A204.1 (cell line): ENCODE measurements around the gene FNDC3B.

ENCODE experiments used
- FAIRE-seq: peaks from 2 replicates; lab custom pipeline; 2012; peaks lifted over from hg19 to GRCh38; lab: Jason Lieb, UNC

The FNDC3B gene

GRCh38 chr3:172119266-172119969 lies 80.0 kb downstream of the FNDC3B start:
- FAIRE-seq: no peak

GRCh38 chr3:172120912-172121311 lies 81.5 kb downstream of the FNDC3B start:
- FAIRE-seq: no peak

- no peak for FAIRE-seq
Measured at GRCh38 chr3:172121981-172122380, 82.6 kb downstream of the FNDC3B start.

- FAIRE-seq: no peak
Measured at GRCh38 chr3:172124271-172124670, 84.9 kb downstream of the FNDC3B start.

- FAIRE-seq: no peak
Measured at GRCh38 chr3:172125053-172125452, 85.7 kb downstream of the FNDC3B start.

- FAIRE-seq: no peak
Measured at GRCh38 chr3:172125963-172126457, 86.6 kb downstream of the FNDC3B start.

GRCh38 chr3:172126741-172127140 lies 87.4 kb downstream of the FNDC3B start:
- FAIRE-seq: no peak

GRCh38 chr3:172127141-172127540 lies 87.8 kb downstream of the FNDC3B start:
- FAIRE-seq: no peak

- no peak for FAIRE-seq
Measured at GRCh38 chr3:172127929-172128580, 88.7 kb downstream of the FNDC3B start.

GRCh38 chr3:172128858-172129257 lies 89.5 kb downstream of the FNDC3B start:
- no peak for FAIRE-seq

GRCh38 chr3:172129498-172129849 lies 90.1 kb downstream of the FNDC3B start:
- peak; percentile 60 for FAIRE-seq

- peak; percentile 72 for FAIRE-seq
Measured at GRCh38 chr3:172129850-172130716, 90.7 kb downstream of the FNDC3B start.

- peak; percentile 23 for FAIRE-seq
Measured at GRCh38 chr3:172130717-172131050, 91.3 kb downstream of the FNDC3B start.

- FAIRE-seq: peak; percentile 88
Measured at GRCh38 chr3:172131746-172132145, 92.4 kb downstream of the FNDC3B start.

- no peak for FAIRE-seq
Measured at GRCh38 chr3:172132159-172132586, 92.8 kb downstream of the FNDC3B start.

GRCh38 chr3:172132721-172133311 lies 93.4 kb downstream of the FNDC3B start:
- FAIRE-seq: no peak

GRCh38 chr3:172133838-172134237 lies 94.5 kb downstream of the FNDC3B start:
- FAIRE-seq: no peak

- peak; percentile 43 for FAIRE-seq
Measured at GRCh38 chr3:172134352-172134751, 95.0 kb downstream of the FNDC3B start.

- FAIRE-seq: no peak
Measured at GRCh38 chr3:172135185-172135584, 95.8 kb downstream of the FNDC3B start.

GRCh38 chr3:172135820-172136219 lies 96.4 kb downstream of the FNDC3B start:
- FAIRE-seq: no peak

- FAIRE-seq: no peak
Measured at GRCh38 chr3:172136330-172136729, 97.0 kb downstream of the FNDC3B start.
